B cell (primary cell): ENCODE results near the gene DOCK7. TPM values are rescaled to one million over a fixed set of nuclear protein-coding genes. Genes with fewer than 3 reads are reported as not detected.

Experiments
- ATAC-seq: fragments of 200-7000 bp; cut with Tn5 transposase; one replicate; pipeline ENCODE4 v1.10.0; 2021; ENCODE audit warnings: low read depth, mild to moderate bottlenecking, moderate number of reproducible peaks, moderate library complexity
- CTCF ChIA-PET: fragments of 350-600 bp; sonication (Branson Sonifier 250); formaldehyde crosslinking; loops from one replicate; lab custom pipeline; 2021; ENCODE audit warnings: antibody characterized with exemption, inconsistent platforms; lab: Charles Lee
- POLR2A ChIA-PET: fragments of 350-600 bp; sonication (Branson Sonifier 250); formaldehyde crosslinking; loops from one replicate; lab custom pipeline; 2021; ENCODE audit warnings: antibody characterized with exemption; lab: Charles Lee
- DNase-seq: peaks from one replicate; pipeline ENCODE4 v3.0.0; 2013
- H2AFZ ChIP-seq: 2 replicates; pipeline ENCODE4 v1.6.1; 2012; ENCODE audit warnings: mild to moderate bottlenecking, low read depth, low read length; ENCODE audit not compliant: insufficient read depth, poor library complexity, severe bottlenecking
- H3K27ac ChIP-seq, 2 donors: 1 replicate in 1 of 2; 2 replicates in 1 of 2; pipeline ENCODE4 v1.5.1; 2012 to 2013; ENCODE audit warnings: low read length in 2 of 2, mild to moderate bottlenecking in 2 of 2, moderate library complexity in 1 of 2
- H3K27me3 ChIP-seq, 4 experiments: fragments of 200-600 bp in 1 of 4; sonication (generic) in 1 of 4; replicated peaks in 1 of 4; 1 replicate in 2 of 4; 2 replicates in 2 of 4; pipeline versions ENCODE4 v1.6.1 to v1.7.0; 2013 to 2016; ENCODE audit warnings: low read length in 3 of 4, mild to moderate bottlenecking in 2 of 4, mixed read lengths in 1 of 4, moderate library complexity in 1 of 4; ENCODE audit not compliant: insufficient read depth in 4 of 4, control insufficient read depth in 3 of 4; ENCODE audit errors: control extremely low read depth in 1 of 4
- H3K36me3 ChIP-seq, 2 experiments: replicated peaks in 1 of 2; 1 replicate in 1 of 2; 2 replicates in 1 of 2; pipeline versions ENCODE4 v1.6.1 to v1.7.1; 2013; ENCODE audit warnings: low read length in 1 of 2; ENCODE audit not compliant: insufficient read depth in 2 of 2, control insufficient read depth in 1 of 2; ENCODE audit errors: control extremely low read depth in 1 of 2, extremely low read depth in 1 of 2
- H3K4me1 ChIP-seq, 2 donors: fragments of 200-600 bp in 1 of 2; sonication (generic) in 1 of 2; 1 replicate in 1 of 2; 2 replicates in 1 of 2; pipeline versions ENCODE4 v1.5.1 to v1.6.1; 2013 to 2017; ENCODE audit warnings: low read length in 2 of 2; ENCODE audit not compliant: control insufficient read depth in 2 of 2, insufficient read depth in 2 of 2
- H3K4me2 ChIP-seq: replicated peaks from 2 replicates; pipeline ENCODE3; 2012; ENCODE audit warnings: mild to moderate bottlenecking, low read depth, low read length; ENCODE audit not compliant: poor library complexity, severe bottlenecking
- H3K4me3 ChIP-seq, 5 experiments: fragments of 200-600 bp in 1 of 5; sonication (generic) in 1 of 5; 1 replicate in 3 of 5; 2 replicates in 2 of 5; pipeline versions ENCODE4 v1.5.1 to v1.7.0; 2011 to 2016; ENCODE audit warnings: low read length in 4 of 5, mild to moderate bottlenecking in 4 of 5, low read depth in 2 of 5, control low read depth in 1 of 5, moderate library complexity in 1 of 5; ENCODE audit not compliant: insufficient read depth in 1 of 5; ENCODE audit errors: control extremely low read depth in 1 of 5, extremely low read depth in 1 of 5
- H3K79me2 ChIP-seq: fragments of 200-600 bp; sonication (generic); one replicate; pipeline ENCODE4 v1.6.0; 2016; ENCODE audit warnings: low read length; ENCODE audit not compliant: control insufficient read depth, insufficient read depth
- H3K9ac ChIP-seq: fragments of 200-600 bp; sonication (generic); 2 replicates; pipeline ENCODE4 v1.6.1; 2017; ENCODE audit warnings: mild to moderate bottlenecking, low read length, moderate library complexity
- H3K9me3 ChIP-seq, 3 donors: one replicate each; pipeline versions ENCODE4 v1.6.1 to v1.7.1; 2013; ENCODE audit warnings: low read length in 2 of 3; ENCODE audit not compliant: control insufficient read depth in 2 of 3, insufficient read depth in 1 of 3; ENCODE audit errors: control extremely low read depth in 1 of 3
- H4K20me1 ChIP-seq: 2 replicates; pipeline ENCODE4 v1.6.0; 2012; ENCODE audit warnings: mild to moderate bottlenecking, low read length; ENCODE audit not compliant: insufficient read depth, control insufficient read depth, poor library complexity, severe bottlenecking
- H3K27ac Mint-ChIP-seq: one replicate; pipeline ENCODE4 v1.8.0; 2021; ENCODE audit warnings: mixed read lengths
- H3K27me3 Mint-ChIP-seq: one replicate; pipeline ENCODE4 v1.8.0; 2021; ENCODE audit warnings: mixed read lengths
- H3K4me1 Mint-ChIP-seq: one replicate; pipeline ENCODE4 v1.8.0; 2021; ENCODE audit warnings: mixed read lengths
- H3K4me3 Mint-ChIP-seq: one replicate; pipeline ENCODE4 v1.8.0; 2021; ENCODE audit warnings: mixed read lengths
- H3K9me3 Mint-ChIP-seq: one replicate; pipeline ENCODE4 v1.8.0; 2022; ENCODE audit warnings: mixed read lengths; ENCODE audit not compliant: insufficient read depth
- EZH2 ChIP-seq: IDR thresholded peaks from 2 replicates; pipeline ENCODE4 v1.6.1; 2012; ENCODE audit warnings: borderline replicate concordance, low read depth, mild to moderate bottlenecking, moderate library complexity, low read length; ENCODE audit not compliant: insufficient read depth, poor library complexity, severe bottlenecking
- WGBS: methylation state at CpG from one replicate; pipeline ENCODE4 v1.1.5; 2013; ENCODE audit warnings: missing lambda C conversion rate; ENCODE audit not compliant: insufficient coverage; 5-methylcytosine and 5-hydroxymethylcytosine counted together
- intact Hi-C: fragments of 100-400 bp; cut with micrococcal nuclease; formaldehyde crosslinking; loops from one replicate; pipeline ENCODE4 v1.10.0; 2022
- polyA plus RNA-seq: library from polyadenylated mRNA; depleted of rRNA; stranded (reverse); fragments of >200 nt; gene quantifications from 2 replicates; pipeline ENCODE4 v1.2.3, GENCODE V29; 2012
- total RNA-seq, 2 donors: library from RNA; stranded (reverse); fragments of 120-200 nt in 1 of 2; gene quantifications; 1 replicate in 1 of 2; 2 replicates in 1 of 2; pipeline versions ENCODE4 v1.2.3 to v1.2.4, GENCODE V29; 2013 to 2022
- TF ChIP-seq, protein P1 (sequence below): fragments of 200-600 bp; IDR thresholded peaks from one replicate; pipeline ENCODE4 v1.8.0; 2022; ENCODE audit warnings: antibody characterized with exemption, mild to moderate bottlenecking

The DOCK7 gene
- total and polyA plus RNA-seq, 2 donors (not counting 1 experiment from before 2014, with no cell fraction given), result 3.6 to 20.5 TPM

DNA sequence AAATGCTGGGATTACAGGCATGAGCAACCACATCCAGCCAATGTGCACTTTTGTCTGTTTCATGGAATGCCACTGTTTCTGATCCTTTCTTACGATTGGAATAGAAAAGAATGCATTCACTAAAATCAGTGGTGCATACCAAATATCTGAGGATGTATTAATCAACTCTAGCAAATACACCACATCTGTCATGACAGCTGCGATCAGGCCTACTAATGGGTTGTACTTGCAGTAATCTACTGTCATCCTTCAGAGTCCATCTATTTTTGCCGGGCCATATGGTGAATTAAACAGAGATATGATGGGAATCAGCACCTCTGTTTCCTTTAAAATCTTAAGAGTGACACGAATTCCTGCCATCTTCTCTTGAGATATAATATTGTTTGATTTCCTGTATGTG lies 259.8 kb downstream of the DOCK7 start:
- no peak overlapping the region for H3K4me3 Mint-ChIP-seq
- WGBS, result no CpG with 5 or more reads among the region's 4 CpGs

DNA sequence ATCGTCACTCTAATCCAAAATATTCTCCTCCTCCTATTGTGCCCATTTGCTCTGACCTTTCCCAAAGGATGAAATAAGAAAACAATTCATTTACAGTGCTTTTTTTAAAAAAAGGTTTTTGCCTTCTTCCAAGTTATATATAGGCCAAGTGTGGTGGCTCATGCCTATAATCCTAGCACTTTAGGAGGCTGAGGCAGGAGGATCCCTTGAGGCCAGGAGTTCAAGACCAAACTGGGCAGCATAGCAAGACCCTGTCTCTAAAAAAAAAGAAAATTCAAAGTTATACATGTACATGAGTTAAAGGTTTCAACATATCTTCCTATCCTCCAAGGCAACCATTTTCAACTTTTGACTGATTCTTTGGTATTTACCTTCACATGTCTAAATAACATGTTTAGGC lies 261.4 kb downstream of the DOCK7 start:
- no peaks in the 10 kb centered on the region for H3K9me3 Mint-ChIP-seq
- Histone ChIP-seq H4K20me1 (no peaks in the 10 kb centered on the region), H3K4me3 (no peak overlapping the region), H3K79me2 (no peaks in the 10 kb centered on the region), H3K4me2 (no peak overlapping the region), H3K27ac (no peak overlapping the region), H3K9ac (no peak overlapping the region), H3K4me1 (no peaks in the 10 kb centered on the region), H3K36me3 (no peaks in the 10 kb centered on the region), H2AFZ (no peak overlapping the region), H3K9me3 (no peaks in the 10 kb centered on the region), H3K27me3 (no peaks in the 10 kb centered on the region)
- no peak overlapping the region for H3K4me3 Mint-ChIP-seq
- ChIA-PET CTCF (no interaction called here), POLR2A (no interaction called here)
- intact Hi-C loops, result no loop called here
- no peaks in the 10 kb centered on the region for H3K27me3 Mint-ChIP-seq
- no peak overlapping the region for H3K27ac Mint-ChIP-seq
- ATAC-seq (no peak), DNase-seq (no peak)
- TF ChIP-seq, protein P1, sequence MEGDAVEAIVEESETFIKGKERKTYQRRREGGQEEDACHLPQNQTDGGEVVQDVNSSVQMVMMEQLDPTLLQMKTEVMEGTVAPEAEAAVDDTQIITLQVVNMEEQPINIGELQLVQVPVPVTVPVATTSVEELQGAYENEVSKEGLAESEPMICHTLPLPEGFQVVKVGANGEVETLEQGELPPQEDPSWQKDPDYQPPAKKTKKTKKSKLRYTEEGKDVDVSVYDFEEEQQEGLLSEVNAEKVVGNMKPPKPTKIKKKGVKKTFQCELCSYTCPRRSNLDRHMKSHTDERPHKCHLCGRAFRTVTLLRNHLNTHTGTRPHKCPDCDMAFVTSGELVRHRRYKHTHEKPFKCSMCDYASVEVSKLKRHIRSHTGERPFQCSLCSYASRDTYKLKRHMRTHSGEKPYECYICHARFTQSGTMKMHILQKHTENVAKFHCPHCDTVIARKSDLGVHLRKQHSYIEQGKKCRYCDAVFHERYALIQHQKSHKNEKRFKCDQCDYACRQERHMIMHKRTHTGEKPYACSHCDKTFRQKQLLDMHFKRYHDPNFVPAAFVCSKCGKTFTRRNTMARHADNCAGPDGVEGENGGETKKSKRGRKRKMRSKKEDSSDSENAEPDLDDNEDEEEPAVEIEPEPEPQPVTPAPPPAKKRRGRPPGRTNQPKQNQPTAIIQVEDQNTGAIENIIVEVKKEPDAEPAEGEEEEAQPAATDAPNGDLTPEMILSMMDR, result no peak
- no peak for TF ChIP-seq EZH2
- H3K4me1 Mint-ChIP-seq, result no peaks in the 10 kb centered on the region
- no CpG with 5 or more reads among the region's 1 CpG for WGBS

More for the DNA sequence above, 259.8 kb downstream of the DOCK7 start:
- H3K27ac ChIP-seq, result no peak overlapping the region
- DNase-seq (no peak), ATAC-seq (no peak)
- Mint-ChIP-seq H3K27ac (no peak overlapping the region), H3K9me3 (no peaks in the 10 kb centered on the region), H3K4me1 (no peaks in the 10 kb centered on the region), H3K27me3 (no peaks in the 10 kb centered on the region)
- no peak overlapping the region for H3K4me3 ChIP-seq
- no peaks in the 10 kb centered on the region for H3K27me3 ChIP-seq
- no peak for TF ChIP-seq EZH2
- TF ChIP-seq, protein P1, result no peak
- intact Hi-C loops, result no loop called here
- H3K9me3 ChIP-seq, result no peaks in the 10 kb centered on the region
- no peaks in the 10 kb centered on the region for H4K20me1 ChIP-seq
- H3K79me2 ChIP-seq, result no peaks in the 10 kb centered on the region
- no peak overlapping the region for H2AFZ ChIP-seq
- H3K36me3 ChIP-seq, result no peaks in the 10 kb centered on the region
- H3K9ac ChIP-seq, result no peak overlapping the region
- CTCF ChIA-PET, result no interaction called here
- H3K4me1 ChIP-seq, result no peaks in the 10 kb centered on the region
- no peak overlapping the region for H3K4me2 ChIP-seq
- POLR2A ChIA-PET, result no interaction called here
